Esophagus muscularis mucosa (tissue), 4 donors: Measurements from ENCODE around the gene SLN. TPM values are rescaled to one million over a fixed set of nuclear protein-coding genes. Genes with fewer than 3 reads are reported as not detected.

Source experiments
- DNase-seq: peaks from one replicate; pipeline ENCODE4 v3.0.0-alpha.2; 2017; ENCODE audit errors: extremely low spot score
- H3K27ac ChIP-seq, 4 donors: fragments of 200-600 bp; sonication (generic); replicated peaks in 1 of 4; 1 replicate in 3 of 4; 2 replicates in 1 of 4; pipeline ENCODE4 v1.5.1; 2016 to 2019; ENCODE audit warnings: mild to moderate bottlenecking in 1 of 4
- H3K27me3 ChIP-seq, 4 donors: fragments of 200-600 bp; sonication (generic); one replicate each; pipeline versions ENCODE4 v1.5.1 to v1.6.0; 2016 to 2019
- H3K36me3 ChIP-seq, 4 donors: fragments of 200-600 bp; sonication (generic); one replicate each; pipeline ENCODE4 v1.5.1; 2016 to 2019
- H3K4me1 ChIP-seq, 4 donors: fragments of 200-600 bp; sonication (generic); one replicate each; pipeline ENCODE4 v1.5.1; 2016 to 2019
- H3K4me3 ChIP-seq, 4 donors: fragments of 200-600 bp; sonication (generic); 1 replicate in 2 of 4; 2 replicates in 2 of 4; pipeline ENCODE4 v1.5.1; 2016 to 2019; ENCODE audit warnings: mild to moderate bottlenecking in 4 of 4, moderate library complexity in 1 of 4
- H3K9me3 ChIP-seq, 4 donors: fragments of 200-600 bp; sonication (generic); 1 replicate in 3 of 4; 2 replicates in 1 of 4; pipeline ENCODE4 v1.5.1; 2016 to 2019
- EP300 ChIP-seq: sonication (generic); formaldehyde crosslinking; IDR thresholded peaks from one replicate; pipeline ENCODE4 v1.6.1; 2017; ENCODE audit warnings: antibody characterized with exemption
- POLR2A ChIP-seq: fragments of 450-650 bp; IDR thresholded peaks from one replicate; pipeline ENCODE4 v1.6.1; 2017; ENCODE audit warnings: antibody characterized with exemption, moderate library complexity, mild to moderate bottlenecking, low read depth
- POLR2AphosphoS5 ChIP-seq, 2 donors: sonication (generic); formaldehyde crosslinking; IDR thresholded peaks; one replicate each; pipeline ENCODE4 v1.6.1; 2017; ENCODE audit warnings: antibody characterized with exemption in 2 of 2
- WGBS: methylation state at CpG from one replicate; pipeline ENCODE4 v1.1.5; 2018; 5-methylcytosine and 5-hydroxymethylcytosine counted together
- intact Hi-C: fragments of 100-400 bp; cut with DNase I; formaldehyde crosslinking; loops from one replicate; pipeline ENCODE4 v1.15.1; 2023
- total RNA-seq, 4 donors: library from RNA; depleted of rRNA; stranded (reverse); fragments of >200 nt; gene quantifications; one replicate each; pipeline versions ENCODE4 v1.1.0 to v1.2.1, GENCODE V29; 2016
- TF ChIP-seq, protein P1 (sequence below), 3 experiments: fragments of 200-600 bp in 2 of 3; fragments of 450-650 bp in 1 of 3; sonication (generic) in 2 of 3; IDR thresholded peaks; one replicate each; pipeline ENCODE4 v1.5.1; 2017 to 2019; ENCODE audit warnings: antibody characterized with exemption in 3 of 3, mild to moderate bottlenecking in 2 of 3, moderate library complexity in 1 of 3

The SLN gene
- total RNA-seq, 4 donors from 2014 or later = 0.65 TPM; not detected in 3

DNA sequence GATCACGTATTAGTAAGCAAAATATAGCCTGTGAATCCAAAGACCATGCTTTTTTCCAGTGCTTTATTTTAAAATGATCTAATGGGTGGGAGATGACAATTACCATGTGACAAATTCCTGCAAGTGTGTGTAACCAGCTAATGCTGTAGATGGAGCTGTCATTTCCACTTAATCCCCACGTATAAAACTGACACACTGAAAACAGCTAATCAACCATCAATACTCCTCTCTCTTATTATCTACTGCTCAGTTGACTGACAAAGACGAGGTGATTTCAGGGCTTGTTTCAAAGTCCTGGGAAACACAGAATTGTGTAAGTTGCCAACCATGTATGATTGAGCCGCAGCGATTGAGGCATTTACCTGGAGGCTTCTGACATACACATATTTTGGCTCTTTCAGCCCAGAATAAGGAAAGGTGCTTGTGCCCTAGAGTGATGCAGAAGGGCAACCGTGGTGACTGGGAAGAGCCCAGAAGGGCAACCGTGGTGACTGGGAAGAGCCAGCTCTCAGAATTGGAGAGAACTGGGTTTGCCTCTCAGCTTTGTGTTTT, 9.7 kb downstream of the SLN start:
- 80% methylated on average over 7 of the region's 7 CpGs for WGBS
- Histone ChIP-seq H3K9me3 (no peaks in the 10 kb centered on the region), H3K27me3 (no peaks in the 10 kb centered on the region), H3K36me3 (no peaks in the 10 kb centered on the region), H3K4me1 (peaks cover 0 to 12% (median 0%) of the 10 kb centered on the region in 4 donors), H3K27ac (no peak overlapping the region), H3K4me3 (no peak overlapping the region)
- TF ChIP-seq POLR2AphosphoS5 (IDR thresholded peaks at IDR 0.05) (no peak), POLR2A (no peak), EP300 (no peak)
- TF ChIP-seq, protein P1, sequence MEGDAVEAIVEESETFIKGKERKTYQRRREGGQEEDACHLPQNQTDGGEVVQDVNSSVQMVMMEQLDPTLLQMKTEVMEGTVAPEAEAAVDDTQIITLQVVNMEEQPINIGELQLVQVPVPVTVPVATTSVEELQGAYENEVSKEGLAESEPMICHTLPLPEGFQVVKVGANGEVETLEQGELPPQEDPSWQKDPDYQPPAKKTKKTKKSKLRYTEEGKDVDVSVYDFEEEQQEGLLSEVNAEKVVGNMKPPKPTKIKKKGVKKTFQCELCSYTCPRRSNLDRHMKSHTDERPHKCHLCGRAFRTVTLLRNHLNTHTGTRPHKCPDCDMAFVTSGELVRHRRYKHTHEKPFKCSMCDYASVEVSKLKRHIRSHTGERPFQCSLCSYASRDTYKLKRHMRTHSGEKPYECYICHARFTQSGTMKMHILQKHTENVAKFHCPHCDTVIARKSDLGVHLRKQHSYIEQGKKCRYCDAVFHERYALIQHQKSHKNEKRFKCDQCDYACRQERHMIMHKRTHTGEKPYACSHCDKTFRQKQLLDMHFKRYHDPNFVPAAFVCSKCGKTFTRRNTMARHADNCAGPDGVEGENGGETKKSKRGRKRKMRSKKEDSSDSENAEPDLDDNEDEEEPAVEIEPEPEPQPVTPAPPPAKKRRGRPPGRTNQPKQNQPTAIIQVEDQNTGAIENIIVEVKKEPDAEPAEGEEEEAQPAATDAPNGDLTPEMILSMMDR (IDR thresholded peaks at IDR 0.05) = no peak
- intact Hi-C loops = no loop called here
- DNase-seq = no peak

GRCh38 chr11:107699371-107700285, 12.2 kb downstream of the SLN start:
- Histone ChIP-seq H3K4me3 (no peak overlapping the region), H3K9me3 (no peaks in the 10 kb centered on the region), H3K4me1 (peaks cover 0 to 10% (median 0%) of the 10 kb centered on the region in 4 donors), H3K27ac (no peak overlapping the region), H3K36me3 (no peaks in the 10 kb centered on the region), H3K27me3 (no peaks in the 10 kb centered on the region)
- TF ChIP-seq POLR2AphosphoS5 (IDR thresholded peaks at IDR 0.05) (no peak), POLR2A (no peak), EP300 (no peak)
- TF ChIP-seq, protein P1 (IDR thresholded peaks at IDR 0.05) = no peak
- intact Hi-C loops = no loop called here
- 81% methylated on average over 12 of the region's 15 CpGs for WGBS
- no peak for DNase-seq

GRCh38 chr11:107697291-107697690, 14.6 kb downstream of the SLN start:
- H3K27ac ChIP-seq = no peak overlapping the region
- H3K27me3 ChIP-seq = no peaks in the 10 kb centered on the region
- no peak for TF ChIP-seq EP300
- no peak for TF ChIP-seq POLR2A
- TF ChIP-seq POLR2AphosphoS5 (IDR thresholded peaks at IDR 0.05) = no peak
- TF ChIP-seq, protein P1 (IDR thresholded peaks at IDR 0.05) = no peak
- no peak for DNase-seq
- no peaks in the 10 kb centered on the region for H3K36me3 ChIP-seq
- H3K4me3 ChIP-seq = no peak overlapping the region
- 87% methylated on average over 6 of the region's 6 CpGs for WGBS
- intact Hi-C loops = no loop called here
- H3K4me1 ChIP-seq = peaks cover 0 to 8% (median 0%) of the 10 kb centered on the region in 4 donors
- no peaks in the 10 kb centered on the region for H3K9me3 ChIP-seq

DNA sequence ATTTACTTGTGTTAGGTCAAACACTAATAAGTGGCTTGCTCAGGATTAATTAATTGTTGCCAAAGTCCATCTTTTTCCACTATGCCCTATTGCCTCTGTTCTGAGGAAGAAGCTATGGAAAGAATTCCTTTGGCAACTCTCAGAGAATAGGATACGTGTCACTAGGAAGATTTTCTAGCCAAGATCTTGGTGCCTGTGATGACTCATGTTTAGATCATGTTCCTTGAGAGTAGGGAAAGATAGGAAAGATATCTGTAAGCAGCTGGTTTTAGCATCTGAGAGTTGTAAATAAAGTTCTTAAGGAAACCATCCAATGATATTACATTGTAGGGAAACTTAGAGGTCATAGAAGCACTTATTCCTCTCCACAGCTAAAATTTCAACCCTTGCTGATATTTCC, 15.7 kb downstream of the SLN start:
- Histone ChIP-seq H3K4me3 (no peak overlapping the region), H3K27ac (peak overlapping the region in 2 of 4 donors; percentile 41 to 50), H3K4me1 (peaks cover 0 to 8% (median 0%) of the 10 kb centered on the region in 4 donors), H3K36me3 (no peaks in the 10 kb centered on the region), H3K27me3 (no peaks in the 10 kb centered on the region), H3K9me3 (no peaks in the 10 kb centered on the region)
- intact Hi-C loops = no loop called here
- TF ChIP-seq POLR2AphosphoS5 (IDR thresholded peaks at IDR 0.05) = peak in 1 of 2 donors; percentile 45
- no peak for TF ChIP-seq EP300
- DNase-seq = no peak
- WGBS = 25% methylated on average over 1 of the region's 1 CpG

DNA sequence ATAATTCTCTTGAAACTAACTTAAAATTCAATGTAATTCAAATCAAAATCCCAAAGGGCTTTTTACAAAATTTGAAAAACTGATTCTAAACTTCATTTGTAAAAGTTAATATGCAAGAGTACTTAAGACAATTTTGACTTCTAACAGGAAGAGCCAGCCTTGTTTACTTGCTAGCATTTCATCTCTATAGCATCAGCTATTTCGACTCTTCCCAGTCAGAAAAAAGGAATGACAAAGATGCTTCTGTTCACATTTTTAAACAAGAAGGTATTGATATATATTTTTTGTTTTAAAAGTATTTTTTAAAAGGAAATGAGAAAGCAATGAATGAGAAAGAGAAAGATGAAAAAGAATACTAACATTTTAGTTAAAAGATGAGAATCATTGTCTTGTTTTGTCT, 16.4 kb downstream of the SLN start:
- Histone ChIP-seq H3K27me3 (no peaks in the 10 kb centered on the region), H3K27ac (peak overlapping the region in 1 of 4 donors; percentile 41), H3K9me3 (no peaks in the 10 kb centered on the region), H3K4me3 (no peak overlapping the region), H3K4me1 (peaks cover 0 to 8% (median under 1%) of the 10 kb centered on the region in 4 donors), H3K36me3 (no peaks in the 10 kb centered on the region)
- 61% methylated on average over 1 of the region's 1 CpG for WGBS
- DNase-seq = no peak
- no peak for TF ChIP-seq POLR2A
- no peak for TF ChIP-seq POLR2AphosphoS5 (IDR thresholded peaks at IDR 0.05)
- TF ChIP-seq, protein P1 (IDR thresholded peaks at IDR 0.05) = no peak
- no peak for TF ChIP-seq EP300
- intact Hi-C loops = no loop called here
